ENCODE data around the gene FLRT2. TPM values are rescaled to one million over a fixed set of nuclear protein-coding genes. Genes with fewer than 3 reads are reported as not detected.

FLRT2 gene
- total RNA-seq, 1 donor, result 72.3 TPM

DNA sequence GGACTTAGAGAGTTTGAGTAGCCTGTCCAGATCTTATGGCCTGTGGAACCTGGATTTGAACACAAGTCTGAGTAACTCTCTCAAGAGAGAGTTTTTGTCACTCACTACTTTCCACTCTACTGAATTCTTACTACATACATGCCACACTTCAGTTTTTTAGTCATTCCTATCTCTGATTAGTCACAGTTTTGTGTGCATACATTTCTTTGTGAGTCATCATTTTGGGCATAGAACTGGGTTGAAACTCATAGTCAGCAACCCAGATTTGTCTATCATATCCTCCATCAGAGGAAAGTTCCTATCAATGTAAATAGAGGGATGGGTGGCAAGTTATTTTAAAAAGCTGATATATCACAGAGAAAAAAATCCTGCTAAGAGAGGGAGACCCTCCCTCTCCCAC lies 42.9 kb downstream of the FLRT2 start:
- TF ChIP-seq, protein P1, sequence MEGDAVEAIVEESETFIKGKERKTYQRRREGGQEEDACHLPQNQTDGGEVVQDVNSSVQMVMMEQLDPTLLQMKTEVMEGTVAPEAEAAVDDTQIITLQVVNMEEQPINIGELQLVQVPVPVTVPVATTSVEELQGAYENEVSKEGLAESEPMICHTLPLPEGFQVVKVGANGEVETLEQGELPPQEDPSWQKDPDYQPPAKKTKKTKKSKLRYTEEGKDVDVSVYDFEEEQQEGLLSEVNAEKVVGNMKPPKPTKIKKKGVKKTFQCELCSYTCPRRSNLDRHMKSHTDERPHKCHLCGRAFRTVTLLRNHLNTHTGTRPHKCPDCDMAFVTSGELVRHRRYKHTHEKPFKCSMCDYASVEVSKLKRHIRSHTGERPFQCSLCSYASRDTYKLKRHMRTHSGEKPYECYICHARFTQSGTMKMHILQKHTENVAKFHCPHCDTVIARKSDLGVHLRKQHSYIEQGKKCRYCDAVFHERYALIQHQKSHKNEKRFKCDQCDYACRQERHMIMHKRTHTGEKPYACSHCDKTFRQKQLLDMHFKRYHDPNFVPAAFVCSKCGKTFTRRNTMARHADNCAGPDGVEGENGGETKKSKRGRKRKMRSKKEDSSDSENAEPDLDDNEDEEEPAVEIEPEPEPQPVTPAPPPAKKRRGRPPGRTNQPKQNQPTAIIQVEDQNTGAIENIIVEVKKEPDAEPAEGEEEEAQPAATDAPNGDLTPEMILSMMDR (IDR thresholded peaks at IDR 0.05; ENCODE audit: insufficient read depth, low read length), result no peak
- no peak overlapping the region for H3K4me3 ChIP-seq (ENCODE audit: low read depth, low read length)
- DNase-seq (ENCODE audit: low read depth), result peak; percentile 86

DNA sequence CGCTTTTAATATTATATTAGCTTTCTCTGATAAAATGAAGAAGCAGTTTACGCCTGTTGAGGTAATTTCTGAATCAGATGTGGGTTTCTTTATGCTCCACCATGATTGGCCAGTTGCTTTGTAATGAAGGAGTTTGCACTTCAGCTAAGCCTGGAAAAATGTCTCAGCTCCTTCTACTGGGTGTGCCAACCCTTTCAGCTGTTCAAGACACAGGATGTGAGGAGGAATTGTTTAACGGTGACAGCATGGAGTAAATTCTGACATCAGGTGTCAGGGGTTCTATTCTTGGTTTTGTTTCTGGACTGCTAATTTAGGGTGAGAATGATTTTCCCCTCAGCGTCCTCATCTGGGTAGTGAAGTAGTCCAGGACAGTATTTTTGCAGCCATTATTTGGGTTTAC lies 43.5 kb downstream of the FLRT2 start:
- peak; percentile 32 for DNase-seq (ENCODE audit: low read depth)
- TF ChIP-seq, protein P1 (IDR thresholded peaks at IDR 0.05; ENCODE audit: insufficient read depth, low read length), result no peak
- H3K4me3 ChIP-seq (ENCODE audit: low read depth, low read length), result no peak overlapping the region

DNA sequence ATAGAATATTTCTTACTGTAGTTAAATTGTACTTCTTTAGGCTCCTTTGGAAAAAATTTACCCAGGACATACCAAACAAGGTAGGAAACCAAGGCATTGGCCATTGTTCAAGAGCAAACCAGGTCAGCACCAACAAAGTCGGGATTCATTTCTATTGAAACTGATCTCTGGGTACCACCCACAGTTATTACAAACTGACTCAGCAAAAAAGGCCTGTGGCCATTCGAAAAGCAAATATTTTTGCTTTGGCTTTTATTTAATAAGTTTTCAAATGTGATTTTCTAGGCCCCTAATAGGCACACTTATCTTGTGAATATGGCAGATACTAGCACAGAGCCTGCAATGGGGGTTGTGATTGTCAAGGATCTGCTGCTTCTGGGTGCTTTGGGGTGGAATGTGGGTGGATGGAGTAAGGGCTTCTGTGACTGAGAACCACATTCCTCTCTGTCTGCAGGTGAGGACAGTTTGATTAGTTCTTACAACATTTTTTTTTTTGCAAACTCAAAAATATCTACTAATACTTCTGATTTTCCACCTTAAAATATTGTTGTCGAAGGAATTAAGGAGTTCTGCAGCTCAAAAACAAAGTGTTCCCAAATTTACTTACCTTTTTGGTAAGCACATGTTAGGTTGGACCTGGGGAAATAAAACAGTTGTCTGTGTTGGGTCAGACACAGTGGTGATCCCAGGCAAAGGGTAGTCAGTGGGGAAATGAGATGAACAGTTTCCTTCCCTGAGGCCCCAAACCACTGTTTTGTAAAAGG lies 45.1 kb downstream of the FLRT2 start:
- no peak overlapping the region for H3K4me3 ChIP-seq (ENCODE audit: low read depth, low read length)
- TF ChIP-seq, protein P1 (IDR thresholded peaks at IDR 0.05; ENCODE audit: insufficient read depth, low read length), result no peak
- no peak for DNase-seq (ENCODE audit: low read depth)

DNA sequence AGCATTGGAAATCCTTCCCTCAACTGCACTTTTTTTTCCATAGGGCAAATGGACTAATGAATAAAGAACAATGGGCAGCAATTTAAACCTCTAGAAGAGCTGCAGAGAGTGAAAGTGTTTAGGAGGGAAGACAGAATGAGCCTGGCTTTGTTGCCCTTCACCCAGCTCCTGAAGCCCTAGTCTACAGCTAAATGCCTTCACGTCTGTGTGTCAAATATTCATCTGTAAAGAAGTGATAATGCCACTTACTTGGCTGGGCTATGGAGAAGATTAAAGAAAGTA lies 45.6 kb downstream of the FLRT2 start:
- no peak overlapping the region for H3K4me3 ChIP-seq (ENCODE audit: low read depth, low read length)
- TF ChIP-seq, protein P1 (IDR thresholded peaks at IDR 0.05; ENCODE audit: insufficient read depth, low read length), result no peak
- DNase-seq (ENCODE audit: low read depth), result no peak

DNA sequence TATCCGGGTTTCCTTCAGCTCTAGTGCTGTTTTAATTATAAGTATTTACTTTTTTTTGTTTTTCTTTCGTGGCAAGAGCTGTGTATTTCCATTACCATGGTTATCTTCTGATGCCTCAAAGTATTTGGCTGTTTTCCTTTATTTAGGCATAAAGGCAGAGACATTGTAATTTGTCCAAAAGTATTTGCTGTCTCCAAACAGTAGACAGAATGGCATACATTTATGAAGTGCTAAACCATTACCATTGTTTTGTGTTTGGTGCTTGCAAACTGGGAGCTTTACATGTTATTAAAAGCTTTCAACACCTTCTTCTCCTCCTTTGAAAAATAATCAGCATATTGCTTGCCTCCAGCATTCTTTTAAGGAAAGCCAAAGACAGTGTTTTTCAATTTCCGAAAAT lies 46.3 kb downstream of the FLRT2 start:
- no peak overlapping the region for H3K4me3 ChIP-seq (ENCODE audit: low read depth, low read length)
- peak; percentile 38 for DNase-seq (ENCODE audit: low read depth)
- TF ChIP-seq, protein P1 (IDR thresholded peaks at IDR 0.05; ENCODE audit: insufficient read depth, low read length), result no peak

DNA sequence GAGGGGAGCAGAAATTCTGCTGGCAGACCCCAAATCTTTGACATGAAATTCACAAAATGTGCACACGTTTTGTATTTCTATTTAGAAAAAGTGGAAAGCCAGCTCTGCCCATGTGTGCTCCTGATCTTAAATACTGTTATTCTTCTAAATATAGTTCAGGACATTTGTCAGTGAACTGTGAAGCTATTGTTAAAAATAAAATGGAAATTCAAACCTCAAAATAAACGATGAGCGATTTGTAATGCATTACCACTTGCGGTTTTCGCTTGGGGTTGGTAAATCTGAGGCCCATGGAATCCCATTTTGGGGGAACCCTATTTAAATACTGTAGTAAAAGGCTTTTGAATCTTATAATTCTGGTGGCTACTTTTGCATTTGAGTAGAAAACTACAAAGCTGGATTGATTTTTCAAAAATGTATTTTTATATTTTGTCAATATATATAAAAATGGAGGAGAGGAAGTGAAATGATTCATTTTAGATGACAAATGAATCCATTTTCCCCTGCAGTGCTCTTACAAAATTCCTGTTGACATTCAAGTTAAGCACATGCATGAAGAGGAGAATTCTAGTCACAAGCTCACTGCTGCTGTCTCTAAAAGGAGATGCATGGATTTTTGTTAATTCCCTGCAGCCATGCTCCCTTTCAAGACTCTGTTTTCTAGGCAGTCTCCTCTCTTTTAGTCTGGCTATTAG lies 47.1 kb downstream of the FLRT2 start:
- TF ChIP-seq, protein P1 (IDR thresholded peaks at IDR 0.05; ENCODE audit: insufficient read depth, low read length), result no peak
- DNase-seq (ENCODE audit: low read depth), result no peak
- no peak overlapping the region for H3K4me3 ChIP-seq (ENCODE audit: low read depth, low read length)
